SH-SY5Y (cell line): ENCODE data around the gene HOXB8.

Experiments used
- GATA2 ChIP-seq: IDR thresholded peaks from 2 replicates; pipeline ENCODE4 v1.6.1; 2011; ENCODE audit warnings: mild to moderate bottlenecking, low read depth, low read length
- GATA3 ChIP-seq: IDR thresholded peaks from 2 replicates; pipeline ENCODE4 v1.6.1; 2011; ENCODE audit warnings: low read depth, mild to moderate bottlenecking, low read length, moderate library complexity

Gene HOXB8

GRCh38 chr17:48630925-48631692 lies 16.0 kb upstream of the HOXB8 start:
- no peak for TF ChIP-seq GATA3
- TF ChIP-seq GATA2: no peak

GRCh38 chr17:48630009-48630924 lies 15.2 kb upstream of the HOXB8 start:
- TF ChIP-seq GATA3: no peak
- TF ChIP-seq GATA2: no peak

- no peak for TF ChIP-seq GATA2
- no peak for TF ChIP-seq GATA3
Measured at GRCh38 chr17:48629411-48629759, 14.3 kb upstream of the HOXB8 start.

GRCh38 chr17:48628649-48629410 lies 13.7 kb upstream of the HOXB8 start:
- no peak for TF ChIP-seq GATA3
- no peak for TF ChIP-seq GATA2

- TF ChIP-seq GATA2 (no peak), GATA3 (no peak)
Measured at GRCh38 chr17:48627623-48628521, 12.8 kb upstream of the HOXB8 start.

- TF ChIP-seq GATA2: no peak
- no peak for TF ChIP-seq GATA3
Measured at GRCh38 chr17:48627118-48627597, 12.1 kb upstream of the HOXB8 start.

GRCh38 chr17:48626245-48627117 lies 11.4 kb upstream of the HOXB8 start, which contains the start of gene HOXB9:
HOXB9 (minus strand) TSS chr17:48626358; CDS start chr17:48626269, 89 bp downstream.
- TF ChIP-seq GATA2: no peak
- TF ChIP-seq GATA3: no peak

- TF ChIP-seq GATA3 (no peak), GATA2 (no peak)
Measured at GRCh38 chr17:48625495-48626244, 10.6 kb upstream of the HOXB8 start.

GRCh38 chr17:48624544-48625494 lies 9.7 kb upstream of the HOXB8 start:
- no peak for TF ChIP-seq GATA3
- no peak for TF ChIP-seq GATA2

GRCh38 chr17:48624118-48624517 lies 9.0 kb upstream of the HOXB8 start:
- TF ChIP-seq GATA2 (no peak), GATA3 (no peak)
